G401 (cell line): ENCODE results near the gene SCAMP1. TPM values are rescaled to one million over a fixed set of nuclear protein-coding genes. Genes with fewer than 3 reads are reported as not detected.

ENCODE experiments used
- DNase-seq: peaks from one replicate; pipeline ENCODE4 v3.0.0-alpha.2; 2015; ENCODE audit warnings: low spot score
- in situ Hi-C: cut with HindIII; loops from 2 replicates; pipeline ENCODE4 v1.10.0; 2016; ENCODE audit warnings: low sequenced_read_pairs, mixed read lengths
- total RNA-seq: library from RNA; depleted of rRNA; stranded (reverse); fragments of >200 nt; shearing (Covaris generic); gene quantifications from 2 replicates; pipeline ENCODE4 v1.2.3, GENCODE V29; 2014

The SCAMP1 gene
- total RNA-seq, 1 experiment from 2014 or later, result 49.7 TPM

GRCh38 chr5:78483809-78484521 is 123.5 kb downstream of the SCAMP1 start:
- in situ Hi-C loops, result no loop called here
- DNase-seq, result no peak

- in situ Hi-C loops, result no loop called here
Observed at GRCh38 chr5:78486218-78486617, 125.8 kb downstream of the SCAMP1 start.

GRCh38 chr5:78487846-78488245 is 127.4 kb downstream of the SCAMP1 start:
- DNase-seq, result no peak
- in situ Hi-C loops, result no loop called here

More at GRCh38 chr5:78486218-78486617, 125.8 kb downstream of the SCAMP1 start:
- DNase-seq, result no peak

- no peak for DNase-seq
- in situ Hi-C loops, result no loop called here
Observed at GRCh38 chr5:78490709-78491485, 130.5 kb downstream of the SCAMP1 start.

GRCh38 chr5:78492224-78492623 is 131.8 kb downstream of the SCAMP1 start:
- in situ Hi-C loops, result no loop called here
- no peak for DNase-seq

- no peak for DNase-seq
- in situ Hi-C loops, result no loop called here
Observed at GRCh38 chr5:78492650-78493049, 132.2 kb downstream of the SCAMP1 start.

GRCh38 chr5:78495800-78496199 is 135.4 kb downstream of the SCAMP1 start:
- in situ Hi-C loops, result no loop called here
- no peak for DNase-seq

GRCh38 chr5:78496373-78496772 is 136.0 kb downstream of the SCAMP1 start:
- DNase-seq, result no peak
- in situ Hi-C loops, result no loop called here

GRCh38 chr5:78497573-78498533 is 137.4 kb downstream of the SCAMP1 start:
- in situ Hi-C loops, result no loop called here
- DNase-seq, result peak; percentile 70

GRCh38 chr5:78499485-78499884 is 139.1 kb downstream of the SCAMP1 start:
- in situ Hi-C loops, result no loop called here
- DNase-seq, result no peak

GRCh38 chr5:78500028-78500427 is 139.6 kb downstream of the SCAMP1 start:
- in situ Hi-C loops, result no loop called here
- DNase-seq, result no peak

GRCh38 chr5:78500871-78501270 is 140.5 kb downstream of the SCAMP1 start:
- in situ Hi-C loops, result no loop called here
- no peak for DNase-seq

GRCh38 chr5:78501411-78502352 is 141.3 kb downstream of the SCAMP1 start:
- in situ Hi-C loops, result no loop called here

GRCh38 chr5:78503958-78504653 is 143.7 kb downstream of the SCAMP1 start:
- no peak for DNase-seq
- in situ Hi-C loops, result no loop called here

More at GRCh38 chr5:78501411-78502352, 141.3 kb downstream of the SCAMP1 start:
- no peak for DNase-seq

- DNase-seq, result peak; percentile 69
- in situ Hi-C loops, result no loop called here
Observed at GRCh38 chr5:78504704-78505677, 144.6 kb downstream of the SCAMP1 start.

- no peak for DNase-seq
- in situ Hi-C loops, result no loop called here
Observed at GRCh38 chr5:78505860-78506259, 145.4 kb downstream of the SCAMP1 start.
